Panc1 (cell line): ENCODE results near the gene MTHFD2L.
"Not testable (repeated sequence)": the region's sequence is repeated elsewhere in the genome, so short reads cannot be mapped to it uniquely, and the experiment has no call there.

Source experiments
- CTCF ChIP-seq: fragments of 450-650 bp; IDR thresholded peaks from 2 replicates; pipeline ENCODE4 v1.5.1; 2017; ENCODE audit warnings: mild to moderate bottlenecking
- POLR2AphosphoS5 ChIP-seq: IDR thresholded peaks from 2 replicates; pipeline ENCODE4 v1.6.1; 2012; ENCODE audit warnings: mild to moderate bottlenecking, low read depth, low read length, moderate library complexity
- SIN3A ChIP-seq: IDR thresholded peaks from 2 replicates; pipeline ENCODE4 v1.6.1; 2012; ENCODE audit warnings: low read depth, mild to moderate bottlenecking, low read length, moderate library complexity, borderline replicate concordance; ENCODE audit not compliant: insufficient read depth

GRCh38 chr4:74132188-74132587 lies 25.7 kb upstream of the MTHFD2L start:
- TF ChIP-seq CTCF, POLR2AphosphoS5, SIN3A: not testable (repeated sequence)
